Activated CD8-positive, alpha-beta T cell treated with anti-CD3 and anti-CD28 coated beads, Interleukin-2, amount 10 ng/mL, durations not matched to agents 7 days and 5 days (primary cell): ENCODE results near the gene ELMO3. TPM values are rescaled to one million over a fixed set of nuclear protein-coding genes. Genes with fewer than 3 reads are reported as not detected.
A peak's percentile ranks its signal among the peaks of the same experiment; 100 is the strongest.

Source experiments
- ATAC-seq: fragments of 150-1000 bp; cut with Tn5 transposase; one replicate; pipeline ENCODE4 v1.10.0; 2021; ENCODE audit warnings: moderate library complexity
- CTCF ChIA-PET: fragments of 350-600 bp; sonication (Branson Sonifier 250); formaldehyde crosslinking; loops from one replicate; lab custom pipeline; 2021; ENCODE audit warnings: antibody characterized with exemption; lab: Charles Lee
- POLR2A ChIA-PET: fragments of 350-600 bp; sonication (Branson Sonifier 250); formaldehyde crosslinking; loops from one replicate; lab custom pipeline; 2021; ENCODE audit warnings: antibody characterized with exemption; lab: Charles Lee
- DNase-seq: peaks from one replicate; pipeline ENCODE4 v3.0.0-alpha.2; 2020
- H3K27ac Mint-ChIP-seq: one replicate; pipeline ENCODE4 v1.8.0; 2021; ENCODE audit warnings: mild to moderate bottlenecking, mixed read lengths
- H3K27me3 Mint-ChIP-seq: one replicate; pipeline ENCODE4 v1.8.0; 2021; ENCODE audit warnings: low read depth, mixed read lengths
- H3K36me3 Mint-ChIP-seq: one replicate; pipeline ENCODE4 v1.8.0; 2021; ENCODE audit warnings: low read depth, mixed read lengths
- H3K4me1 Mint-ChIP-seq: one replicate; pipeline ENCODE4 v1.8.0; 2021; ENCODE audit warnings: low read depth, mixed read lengths
- H3K4me3 Mint-ChIP-seq: one replicate; pipeline ENCODE4 v1.8.0; 2021; ENCODE audit warnings: mild to moderate bottlenecking, mixed read lengths
- H3K9me3 Mint-ChIP-seq: one replicate; pipeline ENCODE4 v1.8.0; 2022; ENCODE audit warnings: mixed read lengths; ENCODE audit not compliant: insufficient read depth
- total RNA-seq, 2 experiments: library from RNA; stranded (reverse); gene quantifications; one replicate each; pipeline ENCODE4 v1.2.3, GENCODE V29; 2021

Gene ELMO3
- total RNA-seq, 2 experiments from 2014 or later, result 7.2 to 8.0 TPM

GRCh38 chr16:67245674-67246080 lies 46.7 kb downstream of the ELMO3 start:
- Mint-ChIP-seq H3K27ac (peak overlapping the region; percentile 92), H3K4me1 (peaks cover 68% of the 10 kb centered on the region), H3K36me3 (peaks cover 17% of the 10 kb centered on the region), H3K9me3 (no peaks in the 10 kb centered on the region), H3K4me3 (peak overlapping the region; percentile 88), H3K27me3 (peaks cover 9% of the 10 kb centered on the region)
- DNase-seq (no peak), ATAC-seq (no peak)
- ChIA-PET CTCF (interaction anchor here (1.2 to 7.3 kb wide), 6 partner anchors 19 to 276 kb away, joined by 3 to 64 read pairs (median 7); partner anchors contain the start of gene TMEM208), POLR2A (interaction anchor here (0.8 to 5.9 kb wide), 5 partner anchors 8 to 45 kb away, joined by 3 to 70 read pairs (median 3); partner anchors contain the start of gene TMEM208)

GRCh38 chr16:67246081-67246755 lies 47.3 kb downstream of the ELMO3 start:
- Mint-ChIP-seq H3K9me3 (no peaks in the 10 kb centered on the region), H3K27ac (peak overlapping the region; percentile 90), H3K4me1 (peaks cover 67% of the 10 kb centered on the region), H3K27me3 (peaks cover 9% of the 10 kb centered on the region), H3K4me3 (peak overlapping the region; percentile 88), H3K36me3 (peaks cover 16% of the 10 kb centered on the region)
- ChIA-PET POLR2A (interaction anchor here (0.6 to 5.9 kb wide), 6 partner anchors 9 to 45 kb away, joined by 3 to 70 read pairs (median 3); partner anchors contain the start of gene TMEM208), CTCF (interaction anchor here (1.0 to 7.3 kb wide), 10 partner anchors 15 to 275 kb away, joined by 3 to 64 read pairs (median 7); partner anchors contain the start of gene TMEM208)
- DNase-seq, result peak; percentile 77
- peak; percentile 10 for ATAC-seq

GRCh38 chr16:67246756-67247191 lies 47.8 kb downstream of the ELMO3 start:
- Mint-ChIP-seq H3K36me3 (peaks cover 12% of the 10 kb centered on the region), H3K27me3 (peaks cover 9% of the 10 kb centered on the region), H3K4me3 (peak overlapping the region; percentile 88), H3K9me3 (no peaks in the 10 kb centered on the region), H3K4me1 (peaks cover 62% of the 10 kb centered on the region), H3K27ac (peak overlapping the region; percentile 90)
- ATAC-seq, result peak; percentile 8
- no peak for DNase-seq
- CTCF ChIA-PET, result interaction anchor here (0.8 to 7.3 kb wide), 12 partner anchors 8 to 235 kb away, joined by 3 to 64 read pairs (median 7); partner anchors contain the start of genes ATP6V0D1 and TMEM208
- POLR2A ChIA-PET, result interaction anchor here (0.6 to 5.9 kb wide), 5 partner anchors 9 to 37 kb away, joined by 3 to 70 read pairs (median 3); partner anchors contain the start of gene TMEM208

GRCh38 chr16:67247192-67248072 lies 48.5 kb downstream of the ELMO3 start, which contains the start of gene FHOD1:
TSS of gene FHOD1 (minus strand) at chr16:67247481. CDS start at chr16:67247410, 71 bp downstream.
- Mint-ChIP-seq H3K36me3 (peaks cover 12% of the 10 kb centered on the region), H3K4me1 (peaks cover 57% of the 10 kb centered on the region), H3K27me3 (peaks cover 9% of the 10 kb centered on the region), H3K9me3 (no peaks in the 10 kb centered on the region), H3K4me3 (peak within 1 kb of the TSS; percentile 88), H3K27ac (peak within 1 kb of the TSS; percentile 90)
- ChIA-PET POLR2A (interaction anchor here (0.5 to 5.9 kb wide), 8 partner anchors 14 to 225 kb away, joined by 3 to 70 read pairs (median 3); partner anchors contain the start of genes MATCAP1 and TMEM208), CTCF (interaction anchor here (0.8 to 7.3 kb wide), 17 partner anchors 9 to 274 kb away, joined by 3 to 64 read pairs (median 5); partner anchors contain the start of genes ATP6V0D1, EXOC3L1, FBXL8 and PLEKHG4)
- DNase-seq, result peak; percentile 99
- peak; percentile 76 for ATAC-seq

GRCh38 chr16:67248073-67248400 lies 49.1 kb downstream of the ELMO3 start:
- ChIA-PET CTCF (interaction anchor here (0.9 to 7.3 kb wide), 14 partner anchors 9 to 273 kb away, joined by 3 to 64 read pairs (median 5); partner anchors contain the start of genes ATP6V0D1, EXOC3L1, FBXL8 and PLEKHG4), POLR2A (interaction anchor here (0.5 to 5.9 kb wide), 7 partner anchors 14 to 224 kb away, joined by 3 to 70 read pairs (median 3); partner anchors contain the start of genes MATCAP1 and TMEM208)
- Mint-ChIP-seq H3K9me3 (no peaks in the 10 kb centered on the region), H3K4me1 (peaks cover 54% of the 10 kb centered on the region), H3K27ac (peak overlapping the region; percentile 90), H3K36me3 (peaks cover 9% of the 10 kb centered on the region), H3K4me3 (peak overlapping the region; percentile 88), H3K27me3 (peaks cover 9% of the 10 kb centered on the region)
- ATAC-seq (no peak), DNase-seq (no peak)

- DNase-seq (peak; percentile 44), ATAC-seq (peak; percentile 6)
- Mint-ChIP-seq H3K27me3 (peaks cover 9% of the 10 kb centered on the region), H3K4me3 (peak within 1 kb of the TSS; percentile 88), H3K9me3 (no peaks in the 10 kb centered on the region), H3K27ac (peak within 1 kb of the TSS; percentile 90), H3K36me3 (peaks cover 6% of the 10 kb centered on the region), H3K4me1 (peaks cover 49% of the 10 kb centered on the region)
- ChIA-PET POLR2A (interaction anchor here (0.8 to 5.9 kb wide), 5 partner anchors 13 to 65 kb away, joined by 3 to 70 read pairs (median 4); partner anchors contain the start of genes MATCAP1 and TMEM208), CTCF (interaction anchor here (0.7 to 7.3 kb wide), 10 partner anchors 10 to 272 kb away, joined by 3 to 64 read pairs (median 4); partner anchors contain the start of genes EXOC3L1, FBXL8, TMEM208 and TRADD)
Observed at GRCh38 chr16:67248401-67249177, 49.7 kb downstream of the ELMO3 start, which contains the start of gene SLC9A5. TSS of gene SLC9A5 (plus strand) at chr16:67248979. CDS start at chr16:67249015, 36 bp downstream.

- H3K27me3 Mint-ChIP-seq, result peaks cover 9% of the 10 kb centered on the region
- peak overlapping the region; percentile 66 for H3K27ac Mint-ChIP-seq
- ATAC-seq, result no peak
- CTCF ChIA-PET, result interaction anchor here (0.7 to 7.3 kb wide), 6 partner anchors 9 to 272 kb away, joined by 3 to 64 read pairs (median 5); partner anchors contain the start of gene TMEM208
- POLR2A ChIA-PET, result interaction anchor here (0.9 to 5.9 kb wide), 3 partner anchors 22 to 30 kb away, joined by 3 to 70 read pairs (median 5); partner anchors contain the start of genes PLEKHG4 and TMEM208
- H3K4me3 Mint-ChIP-seq, result peak overlapping the region; percentile 71
- no peak for DNase-seq
- no peaks in the 10 kb centered on the region for H3K9me3 Mint-ChIP-seq
- H3K36me3 Mint-ChIP-seq, result peaks cover 5% of the 10 kb centered on the region
- H3K4me1 Mint-ChIP-seq, result peaks cover 41% of the 10 kb centered on the region
Observed at GRCh38 chr16:67249178-67250044, 50.5 kb downstream of the ELMO3 start.

GRCh38 chr16:67250045-67250327 lies 51.1 kb downstream of the ELMO3 start:
- CTCF ChIA-PET, result interaction anchor here (1.9 kb wide), 1 partner anchor 11 kb away, joined by 7 read pairs; no protein-coding TSS in a partner anchor
- POLR2A ChIA-PET, result interaction anchor here (0.9 kb wide), 2 partner anchors 23 to 29 kb away, joined by 3 to 5 read pairs; partner anchors contain the start of genes PLEKHG4 and TMEM208

GRCh38 chr16:67252609-67253497 lies 53.9 kb downstream of the ELMO3 start:
- Mint-ChIP-seq H3K9me3 (no peaks in the 10 kb centered on the region), H3K27ac (no peak overlapping the region), H3K36me3 (no peaks in the 10 kb centered on the region), H3K27me3 (peaks cover 9% of the 10 kb centered on the region), H3K4me1 (peaks cover 21% of the 10 kb centered on the region), H3K4me3 (no peak overlapping the region)
- ATAC-seq (no peak), DNase-seq (no peak)
- ChIA-PET POLR2A (no interaction called here), CTCF (interaction anchor here (1.7 kb wide), 1 partner anchor 147 kb away, joined by 4 read pairs; no protein-coding TSS in a partner anchor)

More at GRCh38 chr16:67250045-67250327, 51.1 kb downstream of the ELMO3 start:
- Mint-ChIP-seq H3K9me3 (no peaks in the 10 kb centered on the region), H3K27me3 (peaks cover 9% of the 10 kb centered on the region), H3K4me1 (peaks cover 35% of the 10 kb centered on the region), H3K27ac (peak overlapping the region; percentile 19), H3K4me3 (peak overlapping the region; percentile 71), H3K36me3 (peaks cover 3% of the 10 kb centered on the region)
- DNase-seq, result no peak
- no peak for ATAC-seq
